ENCODE data around the gene ADAMTS14.

DNA sequence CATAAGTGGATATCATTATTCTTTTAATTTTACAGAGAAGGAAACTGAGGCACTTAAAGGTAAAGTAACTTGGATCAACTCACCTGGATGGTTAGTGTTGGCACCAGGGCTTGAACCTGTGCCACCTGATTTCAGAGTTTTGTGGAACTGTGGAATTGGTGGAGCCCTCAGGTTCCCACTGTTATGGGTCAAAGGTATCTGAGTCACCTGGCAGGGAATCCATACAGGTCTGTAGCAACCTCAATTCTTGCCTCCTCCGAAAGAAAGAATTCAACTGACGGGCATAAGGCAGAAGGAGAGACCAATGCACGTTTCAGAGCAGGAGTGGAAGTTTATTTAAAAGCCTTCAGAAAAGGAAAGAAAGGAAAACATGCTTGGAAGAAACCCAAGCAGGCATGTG, 25.2 kb upstream of the ADAMTS14 start:
- TF ChIP-seq, protein P1, sequence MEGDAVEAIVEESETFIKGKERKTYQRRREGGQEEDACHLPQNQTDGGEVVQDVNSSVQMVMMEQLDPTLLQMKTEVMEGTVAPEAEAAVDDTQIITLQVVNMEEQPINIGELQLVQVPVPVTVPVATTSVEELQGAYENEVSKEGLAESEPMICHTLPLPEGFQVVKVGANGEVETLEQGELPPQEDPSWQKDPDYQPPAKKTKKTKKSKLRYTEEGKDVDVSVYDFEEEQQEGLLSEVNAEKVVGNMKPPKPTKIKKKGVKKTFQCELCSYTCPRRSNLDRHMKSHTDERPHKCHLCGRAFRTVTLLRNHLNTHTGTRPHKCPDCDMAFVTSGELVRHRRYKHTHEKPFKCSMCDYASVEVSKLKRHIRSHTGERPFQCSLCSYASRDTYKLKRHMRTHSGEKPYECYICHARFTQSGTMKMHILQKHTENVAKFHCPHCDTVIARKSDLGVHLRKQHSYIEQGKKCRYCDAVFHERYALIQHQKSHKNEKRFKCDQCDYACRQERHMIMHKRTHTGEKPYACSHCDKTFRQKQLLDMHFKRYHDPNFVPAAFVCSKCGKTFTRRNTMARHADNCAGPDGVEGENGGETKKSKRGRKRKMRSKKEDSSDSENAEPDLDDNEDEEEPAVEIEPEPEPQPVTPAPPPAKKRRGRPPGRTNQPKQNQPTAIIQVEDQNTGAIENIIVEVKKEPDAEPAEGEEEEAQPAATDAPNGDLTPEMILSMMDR (IDR thresholded peaks at IDR 0.05): no peak
- TF ChIP-seq POLR2A (IDR thresholded peaks at IDR 0.05): no peak

Measured in adrenal gland (tissue), 5 donors.